KOPT-K1 (cell line): ENCODE measurements around the gene INPP5D.

ENCODE experiments used
- H3K27ac ChIP-seq: fragments of 200-600 bp; sonication (generic); 2 replicates; pipeline ENCODE4 v1.5.1; 2016; ENCODE audit warnings: antibody characterized with exemption, mild to moderate bottlenecking, low read depth, low read length; ENCODE audit not compliant: poor library complexity, severe bottlenecking
- H3K36me3 ChIP-seq: fragments of 200-600 bp; sonication (generic); 2 replicates; pipeline ENCODE4 v1.5.1; 2017; ENCODE audit warnings: antibody characterized with exemption, mild to moderate bottlenecking, low read length, moderate library complexity; ENCODE audit not compliant: insufficient read depth
- H3K9me3 ChIP-seq: fragments of 200-600 bp; sonication (generic); 2 replicates; pipeline ENCODE4 v1.5.1; 2017; ENCODE audit warnings: antibody characterized with exemption, low read length, mild to moderate bottlenecking; ENCODE audit not compliant: insufficient read depth, poor library complexity, severe bottlenecking

Gene INPP5D

DNA sequence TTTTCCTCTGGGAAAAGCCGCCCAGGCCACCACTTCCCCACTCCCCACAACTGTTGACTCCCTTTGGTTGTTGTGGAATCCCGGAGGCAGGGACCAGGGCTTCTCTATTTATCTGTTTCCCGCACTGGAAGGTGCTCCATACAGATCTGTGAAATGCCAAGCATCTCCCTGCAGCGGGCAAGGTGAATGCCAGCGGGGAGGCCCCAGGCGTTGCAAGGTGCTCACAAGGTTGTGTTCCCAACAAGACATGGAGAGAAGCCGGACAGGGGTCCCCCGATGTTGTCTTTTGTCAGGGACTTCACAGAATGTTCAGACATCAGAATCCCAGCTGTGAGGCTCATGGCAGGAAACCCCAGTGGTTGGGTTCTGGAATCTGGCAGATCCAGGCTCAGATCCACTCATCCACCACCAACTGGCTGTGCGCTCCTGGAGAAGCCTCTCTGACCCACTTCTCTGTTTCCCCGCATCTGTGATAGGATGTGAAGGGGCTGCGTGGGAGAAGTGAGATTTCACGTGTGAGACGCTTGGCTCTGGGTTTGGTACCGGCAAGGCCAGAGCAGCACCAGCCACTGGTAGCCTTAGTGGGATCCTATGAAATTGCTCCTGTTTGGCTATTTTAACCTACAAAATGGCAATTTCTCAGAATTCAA, 36.3 kb upstream of the INPP5D start:
- Histone ChIP-seq H3K27ac (no peak overlapping the region), H3K9me3 (no peaks in the 10 kb centered on the region), H3K36me3 (no peaks in the 10 kb centered on the region)

DNA sequence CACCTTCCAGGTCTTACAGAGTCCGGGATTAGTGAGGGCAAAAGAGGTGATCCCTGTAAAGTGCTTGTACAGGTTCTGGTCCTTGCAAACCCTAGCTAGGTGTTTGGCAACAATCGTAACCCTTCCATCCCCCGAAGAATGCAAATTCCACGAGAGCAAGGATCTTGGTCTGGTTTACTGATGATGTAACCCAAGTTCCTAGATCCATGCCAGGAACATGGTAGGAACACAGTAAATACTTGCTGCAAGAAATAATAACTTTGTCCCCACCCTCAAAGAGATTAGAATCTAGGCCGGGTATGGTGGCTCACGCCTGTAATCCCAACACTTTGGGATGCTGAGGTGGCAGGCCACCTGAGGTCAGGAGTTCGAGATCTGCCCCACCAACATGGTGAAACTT, 34.4 kb upstream of the INPP5D start:
- H3K9me3 ChIP-seq = no peaks in the 10 kb centered on the region
- no peaks in the 10 kb centered on the region for H3K36me3 ChIP-seq
- H3K27ac ChIP-seq = no peak overlapping the region

DNA sequence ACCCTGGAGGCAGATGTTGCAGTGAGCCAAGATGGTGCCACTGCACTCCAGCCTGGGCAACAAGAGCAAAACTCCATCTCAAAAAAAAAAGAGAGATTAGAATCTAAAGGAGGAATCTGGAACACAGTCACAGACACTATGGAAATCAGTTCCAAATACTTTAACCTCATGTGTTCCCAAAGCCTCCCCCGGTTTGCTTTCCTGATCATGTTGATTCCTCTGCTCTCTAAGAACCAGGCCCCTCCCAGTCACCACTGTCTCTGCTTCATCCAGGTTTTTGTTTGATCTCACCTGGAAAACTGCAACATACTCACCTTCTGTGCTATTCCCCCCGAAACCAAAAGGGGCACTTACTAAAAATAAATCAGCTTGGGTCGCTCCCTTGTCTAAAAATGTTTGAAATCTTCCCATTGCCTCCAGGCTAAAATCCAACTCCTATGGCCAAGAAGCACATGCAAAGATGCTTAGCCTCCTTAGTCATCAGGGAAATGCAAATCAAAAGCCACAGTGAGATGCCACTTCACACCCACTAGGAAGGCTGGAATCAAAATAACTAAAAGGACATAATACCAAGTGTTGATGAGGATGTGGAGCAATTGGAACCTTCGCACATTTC, 33.8 kb upstream of the INPP5D start:
- no peaks in the 10 kb centered on the region for H3K36me3 ChIP-seq
- no peaks in the 10 kb centered on the region for H3K9me3 ChIP-seq
- no peak overlapping the region for H3K27ac ChIP-seq

DNA sequence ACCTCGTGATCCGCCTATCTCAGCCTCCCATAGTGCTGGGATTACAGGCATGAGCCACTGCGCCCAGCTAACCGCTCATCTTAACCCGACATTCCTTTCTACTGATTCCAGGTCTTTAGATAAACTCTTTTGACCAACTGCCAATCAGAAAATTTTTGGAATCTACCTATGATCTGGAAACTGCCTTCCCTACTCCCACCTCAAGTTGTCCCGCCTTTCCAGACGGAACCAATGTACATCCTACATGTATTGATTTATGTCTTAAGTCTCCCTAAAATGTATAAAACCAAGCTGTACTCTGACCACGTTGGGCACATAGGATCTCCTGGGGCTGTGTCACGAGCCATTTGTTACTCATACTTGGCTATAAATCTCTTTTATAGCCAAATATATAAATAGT, 30.8 kb upstream of the INPP5D start:
- Histone ChIP-seq H3K27ac (no peak overlapping the region), H3K9me3 (no peaks in the 10 kb centered on the region), H3K36me3 (no peaks in the 10 kb centered on the region)

DNA sequence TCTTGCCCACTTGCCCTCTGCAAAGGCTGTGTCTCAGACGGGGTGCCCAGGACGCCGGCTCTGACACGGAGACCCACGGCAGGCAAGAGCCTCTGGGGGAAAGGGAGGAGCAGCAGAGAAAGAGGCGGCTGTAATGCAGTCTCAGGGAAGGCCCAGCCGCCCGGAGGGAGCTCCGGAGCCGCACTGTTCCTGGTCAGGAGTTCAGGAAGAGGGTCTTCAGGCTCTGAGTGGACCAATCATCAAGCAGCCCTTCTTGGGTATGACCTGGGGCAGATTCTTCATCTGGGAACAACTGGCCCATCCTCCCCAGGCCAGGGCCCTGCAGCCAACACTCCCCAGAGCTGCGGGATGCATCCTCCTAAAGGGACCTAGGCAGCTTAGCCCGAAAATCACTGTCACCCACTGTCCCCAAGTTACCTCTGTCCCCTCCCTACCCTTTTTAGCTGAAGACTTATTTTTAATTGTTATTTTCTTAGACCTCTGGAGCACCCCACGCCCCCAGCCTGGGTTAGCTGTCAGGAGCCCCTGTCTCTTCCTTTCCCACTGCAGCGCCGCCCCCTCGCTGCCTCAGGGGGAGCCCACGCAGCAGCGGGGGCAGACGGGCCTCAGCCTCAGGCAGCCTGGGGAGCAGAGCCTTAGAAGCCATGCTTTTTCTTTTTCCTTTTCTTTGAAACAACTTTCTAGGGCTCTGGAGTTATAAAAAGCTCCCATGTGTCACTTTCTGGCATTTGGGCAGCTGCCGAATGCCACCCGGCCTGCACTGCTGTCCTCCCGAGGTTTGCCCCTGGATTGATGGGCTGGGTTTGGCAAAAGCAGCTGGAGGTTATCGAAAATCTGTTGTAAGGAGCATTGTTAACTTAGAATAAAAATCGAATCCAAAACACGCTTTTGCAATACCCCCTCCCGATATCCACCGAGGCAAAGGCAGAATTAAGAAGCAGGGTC, 28.3 kb upstream of the INPP5D start:
- no peaks in the 10 kb centered on the region for H3K9me3 ChIP-seq
- no peaks in the 10 kb centered on the region for H3K36me3 ChIP-seq
- no peak overlapping the region for H3K27ac ChIP-seq

DNA sequence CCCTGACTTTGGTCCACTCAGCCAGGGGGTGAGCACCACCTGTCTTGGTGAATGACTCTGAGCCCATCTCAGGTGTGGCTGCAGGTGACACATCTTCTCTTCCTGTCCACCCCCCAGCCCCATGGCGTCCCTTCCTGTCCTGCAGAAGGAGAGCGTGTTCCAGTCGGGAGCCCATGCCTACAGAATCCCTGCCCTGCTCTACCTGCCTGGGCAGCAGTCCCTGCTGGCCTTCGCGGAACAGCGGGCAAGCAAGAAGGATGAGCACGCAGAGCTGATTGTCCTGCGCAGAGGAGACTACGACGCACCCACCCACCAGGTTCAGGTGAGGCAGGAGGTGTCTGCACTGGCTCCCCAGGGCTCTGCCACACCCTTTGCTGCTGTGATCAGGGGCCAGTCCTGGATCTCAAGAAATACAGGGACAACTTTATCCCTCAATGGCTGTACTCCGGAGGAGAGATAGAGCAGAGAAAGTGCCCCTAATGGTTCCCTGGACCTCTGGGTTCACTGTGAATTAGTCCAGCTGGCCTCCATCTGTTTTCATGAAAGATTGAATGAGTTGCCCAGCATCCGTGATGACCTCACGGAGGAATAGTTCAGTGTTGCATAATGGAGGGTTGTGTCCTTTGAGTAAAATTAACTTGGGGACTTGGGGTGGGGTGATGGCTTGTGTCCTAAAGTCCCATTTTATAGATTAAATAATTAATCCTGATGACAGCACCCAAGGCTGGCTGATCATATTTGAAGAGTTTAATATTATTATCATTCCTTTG, 27.4 kb upstream of the INPP5D start, which contains the start of gene NEU2:
TSS of gene NEU2 (plus strand) at position 122 of the 770 bp plus-strand sequence. CDS start at position 122, 0 bp downstream.
- no peaks in the 10 kb centered on the region for H3K36me3 ChIP-seq
- no peak within 1 kb of the TSS for H3K27ac ChIP-seq
- H3K9me3 ChIP-seq = no peaks in the 10 kb centered on the region

DNA sequence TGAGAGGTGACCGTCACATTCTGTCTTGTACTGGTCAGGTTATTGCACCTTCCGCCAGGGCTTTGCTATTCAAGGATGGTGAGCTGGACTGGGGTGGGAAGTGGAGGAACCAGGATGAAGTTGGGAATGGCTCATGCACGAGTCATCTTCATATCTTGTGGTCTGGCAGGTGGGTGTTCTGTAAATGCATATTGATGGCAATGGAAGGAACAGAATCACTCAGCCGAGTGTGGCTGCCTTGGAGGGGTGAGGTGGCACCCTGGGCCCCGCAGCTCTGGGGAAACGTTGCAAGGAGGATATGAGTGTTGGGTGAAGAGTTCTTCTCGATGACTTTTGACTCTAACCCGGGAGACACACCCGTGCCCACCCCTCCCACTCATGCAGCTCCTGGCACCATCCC, 26.5 kb upstream of the INPP5D start:
- no peaks in the 10 kb centered on the region for H3K9me3 ChIP-seq
- H3K27ac ChIP-seq = no peak overlapping the region
- H3K36me3 ChIP-seq = no peaks in the 10 kb centered on the region

DNA sequence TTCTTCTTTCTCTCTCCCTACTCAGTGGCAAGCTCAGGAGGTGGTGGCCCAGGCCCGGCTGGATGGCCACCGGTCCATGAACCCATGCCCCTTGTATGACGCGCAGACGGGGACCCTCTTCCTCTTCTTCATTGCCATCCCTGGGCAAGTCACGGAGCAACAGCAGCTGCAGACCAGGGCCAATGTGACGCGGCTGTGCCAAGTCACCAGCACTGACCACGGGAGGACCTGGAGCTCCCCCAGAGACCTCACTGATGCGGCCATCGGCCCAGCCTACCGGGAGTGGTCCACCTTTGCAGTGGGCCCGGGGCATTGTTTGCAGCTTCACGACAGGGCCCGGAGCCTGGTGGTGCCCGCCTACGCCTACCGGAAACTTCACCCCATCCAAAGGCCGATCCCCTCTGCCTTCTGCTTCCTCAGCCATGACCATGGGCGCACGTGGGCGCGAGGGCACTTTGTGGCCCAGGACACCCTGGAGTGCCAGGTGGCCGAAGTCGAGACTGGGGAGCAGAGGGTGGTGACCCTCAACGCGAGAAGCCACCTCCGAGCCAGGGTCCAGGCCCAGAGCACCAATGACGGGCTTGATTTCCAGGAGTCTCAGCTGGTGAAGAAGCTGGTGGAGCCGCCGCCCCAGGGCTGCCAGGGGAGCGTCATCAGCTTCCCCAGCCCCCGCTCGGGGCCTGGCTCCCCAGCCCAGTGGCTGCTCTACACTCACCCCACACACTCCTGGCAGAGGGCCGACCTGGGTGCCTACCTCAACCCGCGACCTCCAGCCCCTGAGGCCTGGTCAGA, 25.9 kb upstream of the INPP5D start:
- H3K9me3 ChIP-seq = no peaks in the 10 kb centered on the region
- H3K27ac ChIP-seq = no peak overlapping the region
- no peaks in the 10 kb centered on the region for H3K36me3 ChIP-seq

DNA sequence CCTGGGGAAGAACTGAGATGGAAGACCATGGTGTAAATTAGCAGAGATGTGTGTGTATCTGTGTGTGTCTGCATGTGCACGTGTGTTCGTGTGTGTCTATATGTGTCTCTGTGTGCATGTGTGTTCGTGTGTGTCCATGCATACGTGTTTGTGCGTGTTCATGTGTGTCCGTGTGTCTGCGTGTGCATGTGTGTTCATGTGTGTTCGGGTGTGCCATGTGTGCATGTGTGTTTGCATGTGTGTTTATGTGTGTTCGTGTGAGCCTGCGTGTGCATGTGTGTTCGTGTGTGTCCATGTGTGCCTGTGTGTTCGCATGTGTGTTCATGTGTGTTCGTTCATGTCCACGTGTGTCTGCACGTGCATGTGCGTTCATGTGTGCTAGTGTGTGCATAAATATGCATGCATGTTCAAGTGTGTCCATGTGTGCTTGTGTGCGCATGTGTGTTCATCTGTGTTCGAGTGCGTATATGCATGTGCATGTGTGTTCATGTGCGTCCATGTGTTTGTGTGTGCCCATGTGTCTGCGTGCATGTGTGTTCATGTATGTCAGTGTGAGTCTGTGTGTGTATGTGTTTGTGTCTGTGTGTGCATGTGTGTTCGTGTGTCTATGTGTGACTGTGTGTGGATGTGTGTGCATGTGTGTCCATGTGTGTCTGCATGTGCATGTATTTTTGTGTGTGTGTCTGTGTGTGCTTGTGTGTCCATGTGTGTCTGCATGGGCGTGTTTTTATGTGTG, 24.5 kb upstream of the INPP5D start:
- Histone ChIP-seq H3K9me3 (no peaks in the 10 kb centered on the region), H3K36me3 (no peaks in the 10 kb centered on the region), H3K27ac (no peak overlapping the region)

DNA sequence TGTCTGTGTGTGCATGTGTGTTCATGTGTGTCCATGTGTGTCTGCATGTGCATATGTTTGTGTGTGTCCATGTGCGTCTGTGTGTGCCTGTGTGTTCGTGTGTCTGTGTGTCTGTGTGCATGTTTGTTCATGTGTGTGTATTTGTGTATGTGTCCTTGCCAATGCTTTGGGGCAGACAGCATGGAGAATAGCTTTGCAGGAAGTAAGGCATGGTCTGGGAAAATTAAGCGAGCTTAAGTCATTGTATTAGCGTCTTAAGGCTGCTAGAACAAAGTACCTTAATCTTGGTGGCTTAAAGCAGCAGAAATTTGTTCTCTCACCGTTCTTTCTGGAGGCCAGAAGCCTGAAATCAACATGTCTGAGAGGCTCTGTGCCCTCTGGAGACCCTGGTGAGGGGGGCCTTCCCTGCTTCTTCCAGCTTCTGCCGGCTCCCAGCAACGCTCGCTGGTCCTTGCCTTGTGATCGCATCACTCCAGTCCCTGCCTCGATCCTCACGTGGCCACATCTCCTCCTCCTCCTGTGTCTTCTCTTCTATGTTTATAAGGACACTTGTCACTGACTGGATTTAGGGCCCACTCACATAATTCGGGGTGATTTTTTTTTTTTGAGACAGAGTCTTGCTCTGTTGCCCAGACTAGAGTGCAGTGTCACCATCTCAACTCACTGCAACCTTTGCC, 23.8 kb upstream of the INPP5D start:
- H3K9me3 ChIP-seq = no peaks in the 10 kb centered on the region
- no peaks in the 10 kb centered on the region for H3K36me3 ChIP-seq
- H3K27ac ChIP-seq = no peak overlapping the region

DNA sequence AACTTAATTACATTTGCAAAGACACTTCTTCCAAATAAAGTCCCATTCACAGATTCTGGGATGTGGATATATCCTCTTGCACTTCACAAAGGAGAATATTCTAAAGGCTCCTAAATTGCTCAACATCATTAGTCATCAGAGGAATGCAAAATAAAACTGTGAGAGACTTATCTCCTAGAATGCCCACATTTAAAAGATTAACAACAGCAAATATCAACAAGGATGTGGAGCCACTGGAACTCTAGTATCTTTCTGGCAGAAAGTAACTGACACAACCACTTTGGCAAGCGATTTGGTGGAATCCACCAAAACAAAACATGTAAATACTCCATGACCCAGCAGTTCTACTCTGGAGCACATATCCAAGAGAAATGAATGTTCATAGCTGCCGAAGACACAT, 23.1 kb upstream of the INPP5D start:
- Histone ChIP-seq H3K9me3 (no peaks in the 10 kb centered on the region), H3K36me3 (no peaks in the 10 kb centered on the region), H3K27ac (no peak overlapping the region)

DNA sequence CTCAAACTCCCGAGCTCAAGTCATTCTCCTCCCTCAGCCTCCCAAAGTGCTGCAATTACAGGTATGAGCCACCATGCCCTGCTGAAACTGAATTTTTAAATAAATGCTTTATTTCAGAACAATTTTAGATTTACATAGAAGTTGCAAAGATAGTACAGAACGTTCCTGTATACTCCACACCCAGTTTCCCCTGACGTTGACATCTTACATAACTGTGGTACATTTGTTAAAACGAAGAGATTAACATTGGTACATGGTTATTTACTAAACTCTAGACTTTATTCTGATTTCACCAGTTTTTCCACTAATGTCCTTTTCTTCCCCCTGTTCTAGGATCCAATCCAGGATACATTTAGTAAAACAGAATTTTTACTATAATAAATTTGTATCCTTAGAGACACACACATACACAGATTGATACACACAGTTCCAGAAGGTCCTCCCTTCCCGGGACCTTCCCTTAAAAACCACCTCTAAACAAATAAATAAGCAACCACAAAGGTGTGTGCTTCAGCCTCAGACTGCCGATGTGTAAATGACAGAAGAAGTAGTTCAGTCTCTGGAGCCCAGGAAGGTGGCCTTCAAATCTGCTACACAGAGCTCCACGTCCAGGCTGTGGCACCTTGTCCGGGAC, 20.8 kb upstream of the INPP5D start:
- no peaks in the 10 kb centered on the region for H3K36me3 ChIP-seq
- no peak overlapping the region for H3K27ac ChIP-seq
- H3K9me3 ChIP-seq = no peaks in the 10 kb centered on the region
